GM23248 (cell line): Measurements from ENCODE around the gene FUBP3. TPM values are rescaled to one million over a fixed set of nuclear protein-coding genes. Genes with fewer than 3 reads are reported as not detected.

ENCODE experiments used
- DNase-seq: peaks from one replicate; pipeline ENCODE4 v3.0.0-alpha.2; 2015
- H2AFZ ChIP-seq: fragments of 200-600 bp; sonication (generic); 2 replicates; pipeline ENCODE4 v1.6.1; 2016; ENCODE audit warnings: antibody characterized with exemption
- H3F3A ChIP-seq: fragments of 200-600 bp; sonication (generic); 2 replicates; pipeline ENCODE4 v1.6.1; 2016; ENCODE audit warnings: mild to moderate bottlenecking, antibody characterized with exemption, mixed run types; ENCODE audit not compliant: insufficient read depth
- H3K27ac ChIP-seq: fragments of 200-600 bp; sonication (generic); 2 replicates; pipeline ENCODE4 v1.5.1; 2016; ENCODE audit warnings: mild to moderate bottlenecking
- H3K27me3 ChIP-seq: fragments of 200-600 bp; sonication (generic); replicated peaks from 2 replicates; pipeline ENCODE4 v1.6.1; 2016; ENCODE audit warnings: mild to moderate bottlenecking; ENCODE audit not compliant: insufficient read depth
- H3K36me3 ChIP-seq: fragments of 200-600 bp; sonication (generic); 2 replicates; pipeline ENCODE4 v1.6.1; 2016; ENCODE audit warnings: low read depth, mild to moderate bottlenecking
- H3K4me1 ChIP-seq: fragments of 200-600 bp; sonication (generic); 2 replicates; pipeline ENCODE4 v1.6.1; 2016; ENCODE audit warnings: mild to moderate bottlenecking; ENCODE audit not compliant: insufficient read depth
- H3K4me2 ChIP-seq: fragments of 200-600 bp; sonication (generic); one replicate; pipeline ENCODE4 v1.6.1; 2016; ENCODE audit warnings: mild to moderate bottlenecking; ENCODE audit not compliant: unreplicated experiment
- H3K4me3 ChIP-seq: fragments of 200-600 bp; sonication (generic); 2 replicates; pipeline ENCODE4 v1.5.1; 2016; ENCODE audit warnings: mild to moderate bottlenecking
- H3K79me2 ChIP-seq: fragments of 200-600 bp; sonication (generic); 2 replicates; pipeline ENCODE4 v1.6.1; 2016; ENCODE audit warnings: mild to moderate bottlenecking; ENCODE audit not compliant: insufficient read depth
- H3K9ac ChIP-seq: fragments of 200-600 bp; sonication (generic); 2 replicates; pipeline ENCODE4 v1.6.1; 2016; ENCODE audit warnings: mild to moderate bottlenecking
- H3K9me2 ChIP-seq: fragments of 200-600 bp; sonication (generic); 2 replicates; pipeline ENCODE4 v1.6.1; 2016; ENCODE audit warnings: mixed run types, mild to moderate bottlenecking, moderate library complexity; ENCODE audit not compliant: insufficient read depth
- H3K9me3 ChIP-seq: fragments of 200-600 bp; sonication (generic); one replicate; pipeline ENCODE4 v1.6.1; 2017; ENCODE audit warnings: low read depth
- H4K20me1 ChIP-seq: fragments of 200-600 bp; sonication (generic); 2 replicates; pipeline ENCODE4 v1.6.0; 2016; ENCODE audit not compliant: insufficient read depth
- EZH2 ChIP-seq: fragments of 200-600 bp; sonication (generic); IDR thresholded peaks from 2 replicates; pipeline ENCODE4 v1.6.1; 2018; ENCODE audit warnings: antibody characterized with exemption, mild to moderate bottlenecking; ENCODE audit not compliant: insufficient read depth, poor library complexity, severe bottlenecking
- EZH2phosphoT487 ChIP-seq: fragments of 200-600 bp; sonication (generic); IDR thresholded peaks from 2 replicates; pipeline ENCODE4 v1.6.1; 2018; ENCODE audit warnings: antibody characterized with exemption, moderate library complexity, mild to moderate bottlenecking, low read depth; ENCODE audit not compliant: insufficient read depth
- WGBS, 2 experiments: methylation state at CpG; one replicate each; pipeline ENCODE4 v1.1.6; 2015 to 2017; ENCODE audit warnings: low lambda C conversion rate in 2 of 2, low coverage in 1 of 2; ENCODE audit errors: missing lambda C conversion rate in 2 of 2; 5-methylcytosine and 5-hydroxymethylcytosine counted together
- in situ Hi-C: fragments of 300-500 bp; cut with MboI; formaldehyde crosslinking; loops from 2 replicates; pipeline ENCODE4 v1.15.0; 2020
- polyA plus RNA-seq: library from polyadenylated mRNA; unstranded; fragments of >200 nt; fragmentation: Nextera tagmentation; extraction: Ambion mirVana; gene quantifications from 2 replicates; pipeline ENCODE4 v1.2.1, GENCODE V29; 2016
- total RNA-seq: library from RNA; depleted of rRNA; stranded (reverse); fragments of >200 nt; shearing (Covaris generic); gene quantifications from 2 replicates; pipeline ENCODE4 v1.2.3, GENCODE V29; 2014

Gene FUBP3
- total and polyA plus RNA-seq, 2 experiments from 2014 or later, result 53.5 to 55.8 TPM

GRCh38 chr9:130664251-130665028 is 85.1 kb downstream of the FUBP3 start, which contains the start of gene PRDM12:
Gene PRDM12 (plus strand): TSS chr9:130664594. CDS start chr9:130664654, 60 bp downstream.
- H3K9ac ChIP-seq, result no peak within 1 kb of the TSS
- peaks cover 78% of the 10 kb centered on the region for H3K27me3 ChIP-seq
- 1 to 4% methylated on average over 37 to 57 of the region's 76 CpGs for WGBS, 2 experiments
- no peaks in the 10 kb centered on the region for H3K4me1 ChIP-seq
- in situ Hi-C loops, result no loop called here
- H3K36me3 ChIP-seq, result no peaks in the 10 kb centered on the region
- H3F3A ChIP-seq, result no peaks in the 10 kb centered on the region
- peak; percentile 34 for DNase-seq
- no peak within 1 kb of the TSS for H3K27ac ChIP-seq
- TF ChIP-seq EZH2 (peak; percentile 95), EZH2phosphoT487 (peak; percentile 59; the same call in 1 of the 2 replicates)
- no peaks in the 10 kb centered on the region for H3K9me3 ChIP-seq
- no peaks in the 10 kb centered on the region for H3K79me2 ChIP-seq
- no peak within 1 kb of the TSS for H3K4me3 ChIP-seq
- no peak within 1 kb of the TSS for H2AFZ ChIP-seq
- H4K20me1 ChIP-seq, result no peaks in the 10 kb centered on the region
- no peaks in the 10 kb centered on the region for H3K9me2 ChIP-seq
- H3K4me2 ChIP-seq, result no peak within 1 kb of the TSS

DNA sequence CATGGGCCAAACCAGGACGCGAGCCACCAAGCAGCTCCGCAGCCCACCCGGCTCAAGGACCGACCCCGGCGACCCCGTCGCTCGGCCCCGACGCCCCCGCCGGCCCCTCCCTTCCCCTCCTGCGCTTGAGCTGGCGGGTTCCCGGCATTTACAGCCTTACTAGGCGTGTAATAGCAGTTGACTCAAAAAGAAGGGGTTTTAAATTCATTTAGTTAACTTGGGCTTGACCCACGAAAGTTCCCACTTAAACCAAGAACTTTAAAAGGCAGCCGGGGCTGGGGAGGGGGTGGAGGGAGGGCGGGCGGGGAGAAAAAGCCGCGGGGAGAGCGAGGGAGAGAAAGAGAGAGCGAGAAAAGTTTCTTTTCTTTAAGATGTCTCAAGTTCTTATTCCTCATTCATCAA is 85.7 kb downstream of the FUBP3 start:
- Histone ChIP-seq H3K27ac (no peak overlapping the region), H3K9ac (no peak overlapping the region), H3K4me3 (no peak overlapping the region), H3K36me3 (no peaks in the 10 kb centered on the region), H3K4me2 (no peak overlapping the region), H4K20me1 (no peaks in the 10 kb centered on the region), H2AFZ (no peak overlapping the region), H3K4me1 (no peaks in the 10 kb centered on the region), H3K27me3 (peaks cover 73% of the 10 kb centered on the region), H3F3A (no peaks in the 10 kb centered on the region), H3K79me2 (no peaks in the 10 kb centered on the region), H3K9me3 (no peaks in the 10 kb centered on the region), H3K9me2 (no peaks in the 10 kb centered on the region)
- 1 to 3% methylated on average over 12 to 26 of the region's 26 CpGs for WGBS, 2 experiments
- TF ChIP-seq EZH2phosphoT487 (no peak), EZH2 (no peak)
- no peak for DNase-seq
- in situ Hi-C loops, result no loop called here

GRCh38 chr9:130665431-130666392 is 86.3 kb downstream of the FUBP3 start:
- Histone ChIP-seq H3K4me2 (no peak overlapping the region), H3K9ac (no peak overlapping the region), H3K27ac (no peak overlapping the region), H3K9me3 (no peaks in the 10 kb centered on the region), H3K79me2 (no peaks in the 10 kb centered on the region), H2AFZ (no peak overlapping the region), H3K27me3 (peaks cover 68% of the 10 kb centered on the region), H3K4me1 (no peaks in the 10 kb centered on the region), H4K20me1 (no peaks in the 10 kb centered on the region), H3F3A (no peaks in the 10 kb centered on the region), H3K4me3 (no peak overlapping the region), H3K9me2 (no peaks in the 10 kb centered on the region), H3K36me3 (no peaks in the 10 kb centered on the region)
- 8% methylated on average over 55 to 61 of the region's 61 CpGs for WGBS, 2 experiments
- TF ChIP-seq EZH2 (peak; percentile 98), EZH2phosphoT487 (peak; percentile 95)
- peak; percentile 40 for DNase-seq
- in situ Hi-C loops, result no loop called here

DNA sequence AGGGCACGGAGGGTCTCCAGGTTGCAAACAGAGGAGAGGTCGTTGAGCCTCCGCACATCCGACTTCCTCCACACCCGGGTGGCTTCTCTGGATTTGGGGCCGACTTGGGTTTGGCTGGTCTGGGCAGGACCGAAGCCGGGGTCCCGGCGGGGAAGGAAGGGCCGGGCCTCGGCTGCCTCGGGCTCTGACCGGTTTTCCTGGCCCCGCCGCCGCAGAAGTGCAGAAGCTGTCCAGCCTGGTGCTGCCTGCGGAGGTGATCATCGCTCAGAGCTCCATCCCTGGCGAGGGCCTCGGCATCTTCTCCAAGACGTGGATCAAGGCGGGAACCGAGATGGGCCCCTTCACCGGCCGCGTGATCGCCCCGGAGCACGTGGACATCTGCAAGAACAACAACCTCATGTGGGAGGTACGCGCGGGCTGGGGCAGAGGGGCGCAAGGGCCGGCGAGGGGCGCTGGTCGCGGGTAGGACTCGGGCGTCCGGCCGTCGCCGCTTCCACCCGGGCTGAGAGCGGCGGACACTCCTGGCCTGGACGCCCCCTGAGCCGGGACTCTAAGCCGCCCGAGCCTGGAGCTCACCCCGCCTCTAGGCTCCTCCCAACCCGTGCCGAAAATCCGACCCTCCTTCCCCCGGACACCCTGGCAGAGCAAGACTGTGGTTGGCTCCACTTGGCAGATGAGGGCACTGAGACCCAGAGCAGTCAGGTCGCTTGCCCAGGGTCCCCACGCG is 87.2 kb downstream of the FUBP3 start:
- Histone ChIP-seq H3K27ac (no peak overlapping the region), H3K27me3 (peaks cover 60% of the 10 kb centered on the region), H3K79me2 (no peaks in the 10 kb centered on the region), H2AFZ (no peak overlapping the region), H3K4me2 (no peak overlapping the region), H3K9me3 (no peaks in the 10 kb centered on the region), H3K9me2 (no peaks in the 10 kb centered on the region), H3K4me3 (no peak overlapping the region), H3K9ac (no peak overlapping the region), H3K4me1 (no peaks in the 10 kb centered on the region), H3K36me3 (no peaks in the 10 kb centered on the region), H4K20me1 (no peaks in the 10 kb centered on the region), H3F3A (no peaks in the 10 kb centered on the region)
- DNase-seq, result no peak
- WGBS, 2 experiments, result 24 to 25% methylated on average over 39 to 47 of the region's 60 CpGs
- TF ChIP-seq EZH2 (no peak), EZH2phosphoT487 (0 out of 2 replicates have a peak, but pooled peaks have one; percentile 73)
- in situ Hi-C loops, result no loop called here
